Measurements from ENCODE around the gene ZFYVE1. TPM values are rescaled to one million over a fixed set of nuclear protein-coding genes. Genes with fewer than 3 reads are reported as not detected.

The ZFYVE1 gene
- total RNA-seq, 1 donor from 2014 or later = 18.6 TPM

DNA sequence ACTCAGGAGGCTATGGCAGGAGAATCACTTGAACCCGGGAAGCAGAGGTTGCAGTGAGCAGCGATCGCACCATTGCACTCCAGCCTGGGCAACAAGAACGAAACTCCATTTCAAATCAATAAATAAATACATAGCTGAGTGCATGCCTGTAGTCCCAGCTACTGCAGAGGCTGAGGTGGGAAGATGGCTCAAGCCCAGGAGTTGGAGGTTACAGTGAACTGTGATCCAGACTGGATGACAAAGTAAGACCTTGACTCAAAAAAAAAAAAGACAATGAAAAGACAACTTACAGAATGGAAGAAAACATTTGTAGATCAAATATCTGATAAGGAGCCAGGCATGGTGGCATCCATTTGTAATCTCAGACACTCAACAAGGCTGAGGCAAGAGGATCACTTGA, 27.6 kb downstream of the ZFYVE1 start:
- no peak for DNase-seq (ENCODE audit: extremely low spot score, unreplicated experiment)
- Mint-ChIP-seq H3K9me3 (no peaks in the 10 kb centered on the region), H3K4me3 (no peak overlapping the region), H3K27me3 (no peaks in the 10 kb centered on the region), H3K27ac (no peak overlapping the region), H3K36me3 (peaks cover 33% of the 10 kb centered on the region), H3K4me1 (ENCODE audit: unreplicated experiment) (no peaks in the 10 kb centered on the region)
- TF ChIP-seq CTCF (conservative IDR thresholded peaks at IDR 0.05) = no peak

- TF ChIP-seq CTCF (conservative IDR thresholded peaks at IDR 0.05) = no peak
- no peak overlapping the region for H3K4me3 Mint-ChIP-seq
- no peaks in the 10 kb centered on the region for H3K27me3 Mint-ChIP-seq
- H3K27ac Mint-ChIP-seq = no peak overlapping the region
- DNase-seq (ENCODE audit: extremely low spot score, unreplicated experiment) = no peak
- H3K9me3 Mint-ChIP-seq = no peaks in the 10 kb centered on the region
- H3K4me1 Mint-ChIP-seq (ENCODE audit: unreplicated experiment) = no peaks in the 10 kb centered on the region
- H3K36me3 Mint-ChIP-seq = peaks cover 34% of the 10 kb centered on the region
Observed at GRCh38 chr14:72998252-72998903, 28.5 kb downstream of the ZFYVE1 start.

DNA sequence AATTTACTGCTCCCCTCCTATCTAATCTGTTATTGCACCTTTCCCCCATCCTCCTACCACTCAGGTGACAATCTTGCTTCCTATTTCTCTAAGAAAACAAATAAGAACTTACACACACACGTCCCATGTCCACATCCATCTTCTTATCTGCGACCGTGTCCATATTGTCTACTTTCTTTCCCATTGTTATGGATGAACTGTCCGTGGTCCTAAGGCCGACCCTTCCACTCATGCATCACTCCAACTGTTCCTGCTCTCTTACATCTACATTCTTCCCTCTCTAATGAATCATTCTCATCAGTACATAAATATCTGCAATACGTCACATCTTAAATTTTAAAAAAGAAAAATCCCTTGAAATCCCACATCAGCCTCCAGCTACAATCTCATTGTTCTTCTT, 30.0 kb downstream of the ZFYVE1 start:
- TF ChIP-seq CTCF (conservative IDR thresholded peaks at IDR 0.05) = no peak
- no peak overlapping the region for H3K4me3 Mint-ChIP-seq
- H3K9me3 Mint-ChIP-seq = no peaks in the 10 kb centered on the region
- H3K27me3 Mint-ChIP-seq = no peaks in the 10 kb centered on the region
- H3K36me3 Mint-ChIP-seq = peaks cover 37% of the 10 kb centered on the region
- H3K4me1 Mint-ChIP-seq (ENCODE audit: unreplicated experiment) = no peaks in the 10 kb centered on the region
- DNase-seq (ENCODE audit: extremely low spot score, unreplicated experiment) = no peak
- H3K27ac Mint-ChIP-seq = no peak overlapping the region

DNA sequence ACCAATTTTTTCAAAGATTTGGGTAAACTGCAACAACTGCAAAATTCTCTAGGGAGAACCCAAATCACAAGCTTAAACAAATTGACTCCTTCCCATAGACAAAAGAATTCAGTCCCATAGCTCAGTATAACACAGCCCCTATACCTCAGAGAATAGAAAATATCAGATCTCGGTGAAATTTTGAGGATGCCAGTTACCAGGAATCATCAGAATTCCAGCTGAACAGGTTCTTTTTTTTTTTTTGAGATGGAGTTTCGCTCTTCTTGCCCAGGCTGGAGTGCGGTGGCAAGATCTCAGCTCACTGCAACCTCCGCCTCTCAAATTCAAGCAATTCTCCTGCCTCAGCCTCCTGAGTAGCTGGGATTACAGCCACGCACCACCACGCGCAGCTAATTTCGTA, 36.7 kb downstream of the ZFYVE1 start:
- H3K36me3 Mint-ChIP-seq = peaks cover 17% of the 10 kb centered on the region
- H3K4me1 Mint-ChIP-seq (ENCODE audit: unreplicated experiment) = no peaks in the 10 kb centered on the region

DNA sequence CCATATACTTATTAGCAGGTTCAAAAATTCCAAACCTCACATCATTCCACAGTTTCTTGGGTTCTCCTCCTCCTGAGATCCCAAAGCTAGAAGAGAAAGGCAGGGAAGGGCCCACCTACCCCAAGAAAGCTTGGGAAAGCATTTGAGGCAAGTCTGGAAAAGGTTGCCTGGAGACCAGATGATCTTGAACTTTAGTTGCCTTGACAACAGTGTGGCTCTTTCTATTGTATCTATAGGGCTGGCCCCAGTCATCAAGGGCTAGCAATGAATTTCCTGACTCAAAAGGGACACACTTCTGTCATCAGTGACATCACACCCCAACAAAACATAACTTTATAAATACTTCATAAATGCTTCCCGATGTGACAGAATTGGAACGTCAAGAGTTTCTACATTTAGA, 40.0 kb downstream of the ZFYVE1 start:
- H3K27ac Mint-ChIP-seq = no peak overlapping the region
- H3K36me3 Mint-ChIP-seq = peaks cover 27% of the 10 kb centered on the region
- no peak overlapping the region for H3K4me3 Mint-ChIP-seq
- no peaks in the 10 kb centered on the region for H3K4me1 Mint-ChIP-seq (ENCODE audit: unreplicated experiment)
- no peak for DNase-seq (ENCODE audit: extremely low spot score, unreplicated experiment)
- H3K27me3 Mint-ChIP-seq = no peaks in the 10 kb centered on the region
- no peaks in the 10 kb centered on the region for H3K9me3 Mint-ChIP-seq
- no peak for TF ChIP-seq CTCF (conservative IDR thresholded peaks at IDR 0.05)

More for the DNA sequence above, 36.7 kb downstream of the ZFYVE1 start:
- DNase-seq (ENCODE audit: extremely low spot score, unreplicated experiment) = no peak
- Mint-ChIP-seq H3K4me3 (no peak overlapping the region), H3K27ac (no peak overlapping the region), H3K27me3 (no peaks in the 10 kb centered on the region), H3K9me3 (no peaks in the 10 kb centered on the region)
- no peak for TF ChIP-seq CTCF (conservative IDR thresholded peaks at IDR 0.05)

DNA sequence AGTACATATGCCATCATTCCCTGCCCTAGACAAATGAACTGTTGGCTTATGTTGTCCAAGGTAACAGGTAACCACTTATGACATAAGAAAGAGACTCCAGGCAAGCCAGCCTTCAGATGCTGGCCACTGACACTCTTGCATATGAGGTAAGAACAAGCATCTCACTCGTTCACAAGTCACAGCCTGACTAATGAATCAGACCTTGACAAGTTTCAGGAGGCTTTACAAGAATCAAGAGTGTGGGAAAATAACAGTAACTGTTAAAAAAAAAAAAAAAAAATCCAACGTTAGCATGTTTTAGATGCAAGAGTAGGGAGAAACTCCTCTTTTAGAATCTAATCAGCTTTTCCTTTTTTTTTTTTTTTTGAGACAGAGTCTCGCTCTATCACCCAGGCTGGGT, 40.7 kb downstream of the ZFYVE1 start:
- H3K4me1 Mint-ChIP-seq (ENCODE audit: unreplicated experiment) = no peaks in the 10 kb centered on the region
- TF ChIP-seq CTCF (conservative IDR thresholded peaks at IDR 0.05) = no peak
- no peaks in the 10 kb centered on the region for H3K9me3 Mint-ChIP-seq
- no peaks in the 10 kb centered on the region for H3K27me3 Mint-ChIP-seq
- peaks cover 23% of the 10 kb centered on the region for H3K36me3 Mint-ChIP-seq
- H3K27ac Mint-ChIP-seq = no peak overlapping the region
- no peak overlapping the region for H3K4me3 Mint-ChIP-seq
- DNase-seq (ENCODE audit: extremely low spot score, unreplicated experiment) = no peak
